Osteoblast (primary cell): ENCODE data around the gene RILP. TPM values are rescaled to one million over a fixed set of nuclear protein-coding genes. Genes with fewer than 3 reads are reported as not detected.
"Not testable (repeated sequence)": the region's sequence is repeated elsewhere in the genome, so short reads cannot be mapped to it uniquely, and the experiment has no call there.

Experiments used
- DNase-seq: peaks from one replicate; pipeline ENCODE4 v3.0.0; 2011; ENCODE audit warnings: low spot score, mixed read lengths; ENCODE audit not compliant: insufficient read length; ENCODE audit errors: missing footprints
- H2AFZ ChIP-seq: 2 replicates; pipeline ENCODE4 v1.6.0; 2011; ENCODE audit warnings: mild to moderate bottlenecking, low read length
- H3K27ac ChIP-seq: 2 replicates; pipeline ENCODE4 v1.5.1; 2011; ENCODE audit warnings: mild to moderate bottlenecking, low read depth, low read length, moderate library complexity
- H3K27me3 ChIP-seq: 2 replicates; pipeline ENCODE4 v1.6.0; 2012; ENCODE audit warnings: mild to moderate bottlenecking, control low read depth, inconsistent platforms, low read length, moderate library complexity; ENCODE audit not compliant: insufficient read depth
- H3K36me3 ChIP-seq: 2 replicates; pipeline ENCODE4 v1.5.1; 2011; ENCODE audit warnings: mild to moderate bottlenecking, low read length, control low read depth, moderate library complexity; ENCODE audit not compliant: insufficient read depth
- H3K4me1 ChIP-seq: 2 replicates; pipeline ENCODE4 v1.5.1; 2011; ENCODE audit warnings: mild to moderate bottlenecking, low read length, control low read depth, moderate library complexity; ENCODE audit not compliant: insufficient read depth
- H3K4me2 ChIP-seq: 2 replicates; pipeline ENCODE4 v1.6.0; 2011; ENCODE audit warnings: mild to moderate bottlenecking, low read length; ENCODE audit not compliant: insufficient read depth
- H3K4me3 ChIP-seq: fragments of 200-600 bp; sonication (generic); 3 replicates; pipeline ENCODE4 v1.5.1; 2012; ENCODE audit warnings: mild to moderate bottlenecking, low read length, inconsistent platforms; ENCODE audit not compliant: insufficient read depth
- H3K79me2 ChIP-seq: 2 replicates; pipeline ENCODE4 v1.6.0; 2012; ENCODE audit warnings: mild to moderate bottlenecking, low read length, control low read depth, inconsistent platforms; ENCODE audit not compliant: insufficient read depth
- H3K9me3 ChIP-seq: 2 replicates; pipeline ENCODE4 v1.5.1; 2011; ENCODE audit warnings: low read depth, low read length, control low read depth
- H4K20me1 ChIP-seq: 2 replicates; pipeline ENCODE4 v1.6.0; 2012; ENCODE audit warnings: mild to moderate bottlenecking, low read length, control low read depth; ENCODE audit not compliant: insufficient read depth
- CTCF ChIP-seq: IDR thresholded peaks from 2 replicates; pipeline ENCODE4 v1.5.1; 2011; ENCODE audit warnings: mild to moderate bottlenecking, low read depth, low read length, moderate library complexity; ENCODE audit errors: extremely low read depth
- total RNA-seq: library from RNA; depleted of rRNA; stranded (reverse); fragments of >200 nt; gene quantifications from 2 replicates; pipeline ENCODE4 v1.2.3, GENCODE V29; 2012

RILP gene
- total RNA-seq, 1 donor, result 11.6 TPM

- Histone ChIP-seq H3K4me2 (peak overlapping the region; percentile 99), H3K79me2 (peaks cover 56% of the 10 kb centered on the region), H3K9me3 (no peaks in the 10 kb centered on the region), H4K20me1 (peaks cover 37% of the 10 kb centered on the region), H3K4me1 (peaks cover 9% of the 10 kb centered on the region), H2AFZ (no peak overlapping the region), H3K4me3 (peak overlapping the region; percentile 96), H3K36me3 (peaks cover 51% of the 10 kb centered on the region), H3K27ac (peak overlapping the region; percentile 77), H3K27me3 (no peaks in the 10 kb centered on the region)
- no peak for TF ChIP-seq CTCF
- peak; percentile 57 for DNase-seq
Observed at GRCh38 chr17:1683459-1683858, 33.8 kb upstream of the RILP start.

GRCh38 chr17:1676401-1676800 lies 26.7 kb upstream of the RILP start:
- H4K20me1 ChIP-seq, result peaks cover 34% of the 10 kb centered on the region
- peaks cover 97% of the 10 kb centered on the region for H3K36me3 ChIP-seq
- no peak overlapping the region for H2AFZ ChIP-seq
- no peak for DNase-seq
- H3K27ac ChIP-seq, result no peak overlapping the region
- H3K27me3 ChIP-seq, result no peaks in the 10 kb centered on the region
- no peak overlapping the region for H3K4me3 ChIP-seq
- no peak overlapping the region for H3K4me2 ChIP-seq
- TF ChIP-seq CTCF, result no peak
- no peaks in the 10 kb centered on the region for H3K4me1 ChIP-seq
- H3K9me3 ChIP-seq, result no peaks in the 10 kb centered on the region
- peaks cover 33% of the 10 kb centered on the region for H3K79me2 ChIP-seq

GRCh38 chr17:1673041-1673785 lies 23.5 kb upstream of the RILP start:
- Histone ChIP-seq H3K4me3 (no peak overlapping the region), H4K20me1 (peaks cover 21% of the 10 kb centered on the region), H3K9me3 (no peaks in the 10 kb centered on the region), H3K4me1 (peaks cover 6% of the 10 kb centered on the region), H3K27ac (no peak overlapping the region), H3K4me2 (no peak overlapping the region), H3K79me2 (peaks cover 17% of the 10 kb centered on the region), H2AFZ (no peak overlapping the region), H3K36me3 (peaks cover 86% of the 10 kb centered on the region), H3K27me3 (no peaks in the 10 kb centered on the region)
- TF ChIP-seq CTCF, result no peak
- DNase-seq, result peak; percentile 43

- H3K4me2 ChIP-seq, result not testable (repeated sequence)
- peaks cover 71% of the 10 kb centered on the region for H3K36me3 ChIP-seq
Observed at GRCh38 chr17:1663934-1664333, 14.3 kb upstream of the RILP start.

More at GRCh38 chr17:1663934-1664333, 14.3 kb upstream of the RILP start:
- H3K9me3 ChIP-seq, H3K27me3 ChIP-seq, H2AFZ ChIP-seq, H3K4me1 ChIP-seq, H3K27ac ChIP-seq, H3K4me3 ChIP-seq, H4K20me1 ChIP-seq: not testable (repeated sequence)
- peaks cover 19% of the 10 kb centered on the region for H3K79me2 ChIP-seq
- peak; percentile 80 for DNase-seq
